ENCODE results near the gene GNAO1. TPM values are rescaled to one million over a fixed set of nuclear protein-coding genes. Genes with fewer than 3 reads are reported as not detected.

Gene GNAO1
- total RNA-seq, 1 donor from 2014 or later: 1.2 TPM

DNA sequence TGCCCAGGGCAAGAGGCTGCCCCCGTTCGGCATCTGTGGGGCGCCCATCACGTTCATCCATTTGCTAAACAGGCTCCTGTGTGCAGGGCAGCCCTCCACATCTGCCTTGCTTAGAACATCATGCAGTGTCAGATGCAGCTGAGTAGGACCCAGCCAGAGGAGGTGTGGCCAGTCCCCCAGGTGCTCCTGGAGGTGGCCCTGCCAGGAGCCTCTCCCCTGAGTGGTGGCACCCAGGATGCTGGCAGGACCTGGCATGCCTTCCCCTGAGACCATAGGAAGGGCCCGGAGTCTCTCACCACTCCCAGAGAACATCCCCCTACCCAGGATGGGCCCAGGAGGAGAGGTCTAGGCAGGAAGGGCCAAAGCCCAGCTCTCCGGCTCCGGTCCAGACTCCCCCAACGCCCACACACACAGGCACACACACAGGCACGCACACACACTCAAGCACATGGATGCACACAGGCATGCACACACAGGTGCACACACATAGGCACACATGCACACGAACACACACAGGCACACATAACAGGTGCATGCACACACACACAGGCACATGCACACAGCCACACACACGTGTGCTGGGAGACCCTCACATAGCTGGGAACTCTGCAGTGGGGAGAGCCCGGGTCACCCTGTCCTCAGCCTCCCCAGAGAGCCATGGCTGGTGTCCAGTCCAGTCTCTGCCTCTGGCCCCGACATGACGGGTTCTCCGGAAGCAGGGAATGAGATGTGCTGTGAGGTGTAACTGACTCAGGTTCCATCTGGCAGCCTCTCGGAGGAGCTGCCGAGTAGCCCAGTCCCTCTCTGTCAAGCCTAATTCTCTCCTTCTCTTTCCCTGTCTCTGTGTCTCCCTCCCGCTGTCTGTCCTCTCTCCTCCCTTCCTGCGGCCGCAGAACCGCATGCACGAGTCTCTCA is 159.5 kb downstream of the GNAO1 start:
- DNase-seq (ENCODE audit: low spot score): peak; percentile 77
- H3K4me1 Mint-ChIP-seq (ENCODE audit: low read depth): peaks cover 4% of the 10 kb centered on the region
- H3K27ac Mint-ChIP-seq (ENCODE audit: unreplicated experiment): no peak overlapping the region
- H3K27me3 Mint-ChIP-seq (ENCODE audit: low read depth): no peaks in the 10 kb centered on the region
- no peaks in the 10 kb centered on the region for H3K9me3 Mint-ChIP-seq (ENCODE audit: low read depth)
- TF ChIP-seq, protein P1, sequence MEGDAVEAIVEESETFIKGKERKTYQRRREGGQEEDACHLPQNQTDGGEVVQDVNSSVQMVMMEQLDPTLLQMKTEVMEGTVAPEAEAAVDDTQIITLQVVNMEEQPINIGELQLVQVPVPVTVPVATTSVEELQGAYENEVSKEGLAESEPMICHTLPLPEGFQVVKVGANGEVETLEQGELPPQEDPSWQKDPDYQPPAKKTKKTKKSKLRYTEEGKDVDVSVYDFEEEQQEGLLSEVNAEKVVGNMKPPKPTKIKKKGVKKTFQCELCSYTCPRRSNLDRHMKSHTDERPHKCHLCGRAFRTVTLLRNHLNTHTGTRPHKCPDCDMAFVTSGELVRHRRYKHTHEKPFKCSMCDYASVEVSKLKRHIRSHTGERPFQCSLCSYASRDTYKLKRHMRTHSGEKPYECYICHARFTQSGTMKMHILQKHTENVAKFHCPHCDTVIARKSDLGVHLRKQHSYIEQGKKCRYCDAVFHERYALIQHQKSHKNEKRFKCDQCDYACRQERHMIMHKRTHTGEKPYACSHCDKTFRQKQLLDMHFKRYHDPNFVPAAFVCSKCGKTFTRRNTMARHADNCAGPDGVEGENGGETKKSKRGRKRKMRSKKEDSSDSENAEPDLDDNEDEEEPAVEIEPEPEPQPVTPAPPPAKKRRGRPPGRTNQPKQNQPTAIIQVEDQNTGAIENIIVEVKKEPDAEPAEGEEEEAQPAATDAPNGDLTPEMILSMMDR (IDR thresholded peaks at IDR 0.05): no peak
- H3K4me3 Mint-ChIP-seq (ENCODE audit: unreplicated experiment): no peak overlapping the region
- no peaks in the 10 kb centered on the region for H3K36me3 Mint-ChIP-seq (ENCODE audit: low read depth)

GRCh38 chr16:56351481-56351880 is 160.2 kb downstream of the GNAO1 start:
- TF ChIP-seq, protein P1 (IDR thresholded peaks at IDR 0.05): no peak
- Mint-ChIP-seq H3K27ac (ENCODE audit: unreplicated experiment) (no peak overlapping the region), H3K36me3 (ENCODE audit: low read depth) (no peaks in the 10 kb centered on the region), H3K27me3 (ENCODE audit: low read depth) (no peaks in the 10 kb centered on the region), H3K4me3 (ENCODE audit: unreplicated experiment) (peak overlapping the region; percentile 0), H3K4me1 (ENCODE audit: low read depth) (peaks cover 11% of the 10 kb centered on the region), H3K9me3 (ENCODE audit: low read depth) (no peaks in the 10 kb centered on the region)
- DNase-seq (ENCODE audit: low spot score): no peak

DNA sequence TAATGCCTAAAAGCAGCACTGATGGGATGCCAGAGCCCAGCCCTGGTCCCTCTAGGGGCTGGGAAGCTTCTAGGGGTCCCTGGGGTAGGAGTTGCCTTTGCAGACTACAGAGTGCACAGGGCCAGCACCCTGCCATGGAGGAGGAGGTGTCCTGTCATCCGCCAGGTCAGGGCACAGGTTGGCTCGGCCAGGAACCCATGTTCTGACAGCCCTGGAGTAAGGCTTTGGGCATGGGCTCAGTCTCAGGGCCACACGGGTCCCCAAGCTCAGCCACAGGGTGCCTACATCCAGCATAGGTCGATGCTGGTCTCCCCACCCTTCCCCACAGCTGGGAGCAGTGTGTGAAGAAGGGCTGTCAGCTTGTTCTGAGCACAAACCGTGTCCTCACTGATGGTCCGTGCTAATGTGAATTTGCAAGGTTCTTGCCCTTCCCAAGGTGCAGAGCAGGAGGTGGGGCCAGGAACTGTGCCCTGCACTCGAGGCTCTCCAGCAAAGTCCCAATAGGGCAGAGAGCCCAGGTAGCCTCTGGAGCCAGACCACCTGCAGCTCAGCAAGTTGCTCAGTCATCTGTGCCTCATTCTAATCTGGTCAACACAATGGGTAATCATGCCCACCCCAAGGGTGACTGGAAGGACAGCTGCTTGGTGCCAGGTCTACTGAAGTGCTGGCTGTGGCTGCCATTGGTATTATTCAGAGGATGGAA is 161.2 kb downstream of the GNAO1 start:
- H3K36me3 Mint-ChIP-seq (ENCODE audit: low read depth): no peaks in the 10 kb centered on the region
- TF ChIP-seq, protein P1 (IDR thresholded peaks at IDR 0.05): no peak
- H3K27ac Mint-ChIP-seq (ENCODE audit: unreplicated experiment): no peak overlapping the region
- no peaks in the 10 kb centered on the region for H3K9me3 Mint-ChIP-seq (ENCODE audit: low read depth)
- peak; percentile 92 for DNase-seq (ENCODE audit: low spot score)
- H3K4me1 Mint-ChIP-seq (ENCODE audit: low read depth): peaks cover 22% of the 10 kb centered on the region
- no peak overlapping the region for H3K4me3 Mint-ChIP-seq (ENCODE audit: unreplicated experiment)
- H3K27me3 Mint-ChIP-seq (ENCODE audit: low read depth): no peaks in the 10 kb centered on the region

GRCh38 chr16:56353054-56353921 is 162.0 kb downstream of the GNAO1 start:
- TF ChIP-seq, protein P1 (IDR thresholded peaks at IDR 0.05): no peak
- no peaks in the 10 kb centered on the region for H3K9me3 Mint-ChIP-seq (ENCODE audit: low read depth)
- peak; percentile 90 for DNase-seq (ENCODE audit: low spot score)
- no peaks in the 10 kb centered on the region for H3K36me3 Mint-ChIP-seq (ENCODE audit: low read depth)
- H3K27ac Mint-ChIP-seq (ENCODE audit: unreplicated experiment): no peak overlapping the region
- H3K4me3 Mint-ChIP-seq (ENCODE audit: unreplicated experiment): no peak overlapping the region
- peaks cover 29% of the 10 kb centered on the region for H3K4me1 Mint-ChIP-seq (ENCODE audit: low read depth)
- H3K27me3 Mint-ChIP-seq (ENCODE audit: low read depth): no peaks in the 10 kb centered on the region

- Mint-ChIP-seq H3K9me3 (ENCODE audit: low read depth) (no peaks in the 10 kb centered on the region), H3K27me3 (ENCODE audit: low read depth) (no peaks in the 10 kb centered on the region), H3K27ac (ENCODE audit: unreplicated experiment) (no peak overlapping the region), H3K4me3 (ENCODE audit: unreplicated experiment) (no peak overlapping the region), H3K4me1 (ENCODE audit: low read depth) (peaks cover 31% of the 10 kb centered on the region), H3K36me3 (ENCODE audit: low read depth) (no peaks in the 10 kb centered on the region)
- no peak for DNase-seq (ENCODE audit: low spot score)
- TF ChIP-seq, protein P1 (IDR thresholded peaks at IDR 0.05): no peak
Observed at GRCh38 chr16:56354016-56354415, 162.7 kb downstream of the GNAO1 start.
